NCI-H2081 treated with DMSO at 0.1 percent for 48 hours (cell line): ENCODE measurements around the gene S1PR3.

Source experiments
- DNase-seq: peaks from one replicate; lab custom pipeline; 2025; lab: John Stamatoyannopoulos, UW

S1PR3 gene

DNA sequence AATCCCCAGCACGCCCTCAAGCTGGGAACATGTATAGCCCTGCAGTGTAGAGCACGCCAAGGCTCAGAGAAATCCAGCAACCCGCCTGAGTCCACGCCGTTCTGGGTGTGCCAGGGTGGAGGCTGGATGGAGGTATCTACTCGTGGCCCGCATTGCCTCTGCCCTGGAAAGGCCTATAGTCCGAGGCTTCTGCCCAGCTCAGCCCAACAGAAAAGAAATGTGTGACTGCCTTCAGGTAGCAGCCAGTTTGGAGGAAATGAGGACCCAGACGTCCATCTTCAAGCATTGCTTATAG is 18.2 kb downstream of the S1PR3 start:
- DNase-seq, result no peak

DNA sequence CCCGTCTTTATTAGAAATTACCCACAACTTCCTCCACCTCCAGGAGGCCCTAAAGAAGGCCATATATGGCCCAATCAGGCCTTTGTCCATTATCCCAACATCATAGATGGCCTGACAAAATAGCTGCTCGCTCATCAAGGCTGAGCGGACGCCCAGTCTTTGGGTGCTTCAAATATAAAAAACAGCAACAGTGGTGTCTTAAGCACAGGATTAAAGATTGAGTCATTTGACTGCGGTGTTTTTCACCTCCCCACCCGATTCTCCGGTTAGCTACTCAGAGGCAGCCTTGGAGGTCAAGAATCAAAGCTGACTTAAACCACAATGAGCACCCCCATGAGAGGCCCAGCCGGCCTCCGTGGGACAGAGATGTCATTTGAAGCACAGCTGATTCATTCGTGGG is 18.8 kb downstream of the S1PR3 start:
- no peak for DNase-seq

DNA sequence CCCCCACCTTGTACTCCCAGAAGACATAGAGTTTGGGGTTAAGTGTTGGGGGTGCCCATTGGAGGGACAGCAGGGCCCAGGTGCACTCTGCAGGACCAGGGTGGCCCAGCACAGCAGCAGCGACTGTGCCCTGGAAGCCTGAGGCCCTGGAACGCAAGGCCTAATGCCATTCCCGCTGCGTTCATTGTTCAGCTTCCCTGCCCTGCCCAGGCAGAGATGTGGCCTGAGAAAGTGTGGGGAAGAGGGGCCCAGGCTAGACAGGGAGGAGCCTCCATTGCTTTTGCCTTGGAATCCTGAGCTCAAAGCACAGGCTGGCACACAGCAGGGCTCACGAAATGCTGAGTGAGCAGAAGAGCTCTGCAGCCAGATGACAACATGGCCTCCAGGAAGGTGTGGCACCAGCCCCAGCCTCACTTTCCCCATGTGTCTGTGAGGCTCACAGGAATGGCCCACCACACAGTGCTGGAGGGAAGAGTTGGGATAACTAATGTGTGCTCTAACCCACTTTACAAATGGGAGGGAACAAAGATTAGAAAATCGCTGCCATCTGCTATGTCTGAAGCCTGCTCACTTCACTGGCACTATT is 19.4 kb downstream of the S1PR3 start:
- DNase-seq, result no peak

DNA sequence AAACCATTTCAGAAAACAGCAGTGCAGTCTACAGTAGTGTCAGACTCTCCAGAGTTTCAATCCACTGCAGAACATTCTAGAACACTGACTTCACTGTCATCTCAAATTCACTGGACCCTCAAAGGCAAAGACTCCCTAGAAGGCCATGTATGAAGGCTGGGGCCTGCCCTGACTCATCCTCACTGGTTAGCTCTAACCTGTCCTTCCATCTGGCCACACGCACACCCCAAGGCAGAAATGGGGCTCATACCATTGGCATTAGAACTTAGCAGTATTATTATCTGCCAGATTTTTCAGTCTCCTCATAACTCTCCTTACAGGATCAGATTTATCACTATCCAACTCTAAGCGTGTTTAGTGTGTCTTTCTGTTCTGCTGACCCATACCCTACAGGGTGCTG is 20.4 kb downstream of the S1PR3 start:
- DNase-seq, result no peak

DNA sequence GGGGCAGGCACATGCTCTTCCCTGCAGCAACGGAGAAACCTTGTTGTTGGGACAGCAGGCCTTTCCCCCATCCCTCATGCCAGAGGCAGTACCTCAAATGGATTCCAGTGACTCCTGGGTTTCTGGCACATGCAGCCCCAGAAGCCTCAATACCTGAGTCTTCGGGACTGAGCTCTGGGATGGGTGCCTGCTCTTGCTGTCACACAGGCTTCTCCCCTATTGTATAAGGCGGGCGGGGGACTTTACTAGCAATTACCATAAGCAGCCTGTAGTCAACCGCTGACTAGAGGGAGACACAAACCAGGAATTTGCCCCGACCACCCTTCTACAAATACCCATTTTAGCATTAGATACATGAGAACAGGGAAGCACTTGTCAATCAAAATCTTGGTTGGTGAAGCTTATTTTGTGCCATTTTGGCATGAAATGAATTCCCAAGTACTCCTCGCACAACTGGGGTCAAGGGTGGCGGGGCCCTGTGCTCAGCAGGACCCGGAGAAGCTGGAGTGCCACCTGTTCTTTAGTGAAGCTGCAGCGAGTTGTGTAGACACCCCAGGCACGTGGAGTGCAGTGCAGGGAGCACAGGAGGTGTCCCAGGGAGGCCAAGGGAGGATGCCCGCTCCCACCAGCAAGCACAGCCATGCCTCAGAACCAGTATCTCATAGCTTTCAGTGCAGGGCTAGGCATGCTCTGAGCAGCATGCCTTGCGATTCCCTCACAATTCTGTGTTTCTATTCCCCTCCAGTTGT is 21.2 kb downstream of the S1PR3 start:
- DNase-seq, result no peak

DNA sequence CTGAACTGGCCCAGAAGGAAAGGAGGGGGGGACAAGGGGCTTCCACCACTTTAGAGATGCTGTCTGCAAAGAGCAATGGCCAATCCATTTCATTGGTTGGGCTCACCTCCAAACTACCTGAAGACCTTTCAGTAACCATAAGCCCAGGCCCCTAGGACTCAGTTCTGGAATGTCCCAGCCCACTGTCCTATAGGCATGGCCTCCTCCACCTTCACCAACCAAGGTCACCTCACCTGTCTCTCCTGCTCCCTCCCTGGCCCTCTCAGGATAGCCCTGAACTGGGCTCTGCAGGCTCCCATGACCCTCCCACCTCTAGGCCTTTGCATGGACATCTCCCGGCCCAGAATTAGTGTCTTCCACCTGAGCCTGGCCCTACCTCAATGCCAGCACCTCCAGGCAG is 22.4 kb downstream of the S1PR3 start:
- no peak for DNase-seq

DNA sequence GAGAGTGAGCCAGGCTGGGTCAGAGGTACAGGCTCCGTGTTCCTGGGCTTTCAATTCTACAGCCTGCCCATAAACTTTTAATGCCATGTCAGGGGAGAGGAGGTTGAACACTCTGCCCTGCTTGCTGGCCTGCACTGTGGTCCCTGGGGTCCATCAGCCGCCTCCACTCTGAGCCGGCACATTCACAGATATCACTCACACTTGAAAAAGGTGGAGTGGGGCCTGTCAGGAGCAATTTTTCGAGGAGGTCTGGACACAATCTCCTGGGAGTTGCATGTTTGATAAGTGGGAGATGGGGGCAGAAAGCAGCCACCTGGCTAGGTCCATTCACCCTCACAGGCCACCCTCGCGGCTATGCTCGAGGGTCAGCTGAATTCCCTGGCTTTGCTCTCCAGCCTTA is 22.9 kb downstream of the S1PR3 start:
- DNase-seq, result no peak

DNA sequence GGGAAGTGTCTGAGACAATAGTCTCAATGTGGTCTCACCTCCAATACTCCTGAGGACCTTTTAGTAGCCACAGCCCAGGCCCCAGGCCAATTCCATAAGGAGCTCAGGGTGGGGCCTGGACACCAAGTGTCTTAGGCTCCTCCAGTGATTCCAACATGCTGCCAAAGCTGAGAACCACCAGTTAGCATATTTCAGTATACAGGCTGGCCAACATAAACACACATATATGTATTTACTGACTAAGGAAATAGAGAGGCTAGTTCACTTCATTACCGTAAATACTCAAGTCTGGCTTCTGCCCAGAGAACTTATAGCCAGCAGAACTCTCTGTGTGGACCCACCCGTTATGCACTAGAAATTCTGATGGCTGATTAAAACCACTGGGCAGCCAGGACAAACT is 24.1 kb downstream of the S1PR3 start:
- no peak for DNase-seq

DNA sequence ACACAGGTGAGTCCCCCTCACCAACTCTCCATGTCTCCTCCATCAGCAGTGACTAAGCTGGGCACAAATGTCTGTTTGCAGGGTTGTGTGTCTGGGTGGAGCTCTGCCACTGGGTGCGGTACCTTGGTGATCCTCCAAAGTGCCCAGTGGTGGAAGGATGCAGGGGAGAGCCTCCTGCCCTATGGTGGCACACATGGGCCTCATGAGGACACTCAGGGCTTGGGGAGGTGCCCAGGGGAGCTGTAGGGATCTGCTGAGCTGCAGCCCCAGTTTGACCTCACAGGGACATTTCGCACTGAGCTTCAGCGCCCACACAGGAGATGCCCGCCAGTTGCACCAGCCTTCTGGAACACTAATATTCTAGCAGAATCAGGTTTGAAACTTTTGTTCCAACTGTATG is 29.5 kb downstream of the S1PR3 start:
- DNase-seq, result no peak

DNA sequence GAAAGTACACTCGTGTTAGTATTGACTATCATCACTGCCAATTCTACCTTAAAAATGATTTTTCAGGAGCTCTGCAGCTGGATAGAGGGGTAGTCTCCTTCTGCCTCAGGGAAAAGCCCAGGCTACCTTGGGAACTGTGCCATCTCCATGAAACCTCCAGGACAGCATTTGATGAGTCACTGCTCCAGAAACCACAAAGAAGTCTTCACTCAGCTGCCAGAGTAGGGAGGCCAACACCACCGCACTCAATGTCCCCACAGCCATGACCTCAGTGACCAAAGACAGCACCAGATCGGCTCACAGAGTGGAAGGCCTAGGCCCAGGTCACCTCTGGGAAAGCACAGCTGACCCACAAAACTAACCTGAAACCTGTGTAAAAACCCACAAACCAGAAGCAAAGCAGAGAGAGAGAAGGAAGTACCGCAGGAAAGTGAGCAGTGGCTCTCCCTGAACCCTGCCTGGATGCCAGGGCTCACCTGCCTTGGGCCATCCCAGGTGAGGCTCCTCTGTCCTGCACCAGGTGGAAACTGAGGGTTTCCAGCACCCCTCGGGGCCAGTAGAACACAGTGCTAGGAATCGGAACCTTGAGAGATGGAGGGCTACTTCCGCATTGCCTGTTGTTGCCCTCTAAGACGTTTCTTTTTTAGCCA is 30.0 kb downstream of the S1PR3 start:
- no peak for DNase-seq

DNA sequence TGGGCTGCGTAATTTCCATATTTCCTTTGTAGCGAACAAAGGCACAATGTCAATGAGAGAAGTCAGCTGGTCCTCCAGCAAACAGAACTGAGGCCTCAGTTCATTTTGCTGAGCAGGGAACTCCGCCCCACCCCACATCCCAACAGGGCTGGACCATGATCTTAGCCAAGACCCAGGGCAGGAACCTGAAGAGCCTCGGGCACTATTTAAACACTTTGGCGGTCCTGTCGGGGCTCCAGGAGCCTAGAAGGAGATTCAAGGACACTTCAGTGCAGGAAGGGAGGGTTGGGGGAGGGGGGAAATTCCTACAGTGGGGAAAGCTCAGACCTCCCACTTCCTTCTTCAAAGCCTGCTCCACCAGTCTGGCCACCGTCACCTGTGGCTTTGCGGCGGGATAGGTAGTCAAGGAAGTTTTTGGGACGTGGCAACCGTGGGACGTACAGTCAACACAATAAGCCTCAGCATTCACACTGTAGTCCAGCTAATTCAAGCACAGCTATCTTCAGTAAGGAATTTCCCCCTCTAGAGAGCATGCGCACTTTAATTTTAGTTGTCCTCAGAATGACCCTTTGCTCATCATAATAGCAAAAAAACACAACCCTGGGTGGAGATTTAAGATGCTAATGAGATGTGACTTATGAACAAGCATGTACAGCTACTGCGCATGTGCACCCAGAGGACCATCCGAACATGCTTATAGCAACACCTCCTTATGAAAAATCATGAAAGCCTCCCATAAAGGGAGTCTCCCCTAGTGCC is 30.9 kb downstream of the S1PR3 start:
- no peak for DNase-seq

DNA sequence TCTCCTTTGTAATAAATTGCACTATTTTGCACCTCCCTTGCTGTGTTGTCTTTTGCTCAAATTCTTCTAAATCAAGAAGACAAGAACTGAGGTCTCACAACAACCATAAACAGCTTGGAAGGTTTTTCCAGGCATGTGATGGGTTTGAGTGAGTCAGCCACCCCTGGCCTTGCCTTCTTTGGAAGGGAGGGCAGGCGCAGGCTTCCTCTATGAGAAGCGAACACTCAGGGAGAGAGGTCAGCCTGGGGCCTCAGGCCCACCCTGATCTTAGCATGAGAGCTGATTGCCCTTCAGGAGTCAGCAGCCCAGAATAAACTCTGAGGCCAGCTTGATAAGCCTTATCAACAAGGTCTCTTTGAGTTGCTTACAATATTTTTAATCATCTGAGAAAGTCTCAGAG is 31.6 kb downstream of the S1PR3 start:
- DNase-seq, result no peak

DNA sequence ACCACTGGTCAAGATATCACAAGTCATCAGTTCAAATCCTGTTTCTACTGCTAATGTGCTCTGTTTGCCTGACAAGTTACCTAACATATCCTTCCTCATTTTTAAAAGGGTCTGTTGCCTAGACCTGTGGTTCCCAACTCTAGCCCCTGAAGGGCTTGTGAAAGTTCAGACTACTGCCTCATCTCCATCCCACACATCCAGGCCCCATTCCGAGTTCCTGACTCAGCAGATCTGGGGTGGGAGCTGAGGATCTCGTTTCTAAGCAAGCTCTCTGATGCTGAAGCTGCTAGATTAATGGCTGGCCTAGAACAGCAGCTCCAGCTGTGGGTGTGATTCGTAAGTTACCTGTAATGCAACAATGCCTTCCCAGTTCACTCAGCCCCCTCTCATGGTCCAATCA is 32.5 kb downstream of the S1PR3 start:
- no peak for DNase-seq

DNA sequence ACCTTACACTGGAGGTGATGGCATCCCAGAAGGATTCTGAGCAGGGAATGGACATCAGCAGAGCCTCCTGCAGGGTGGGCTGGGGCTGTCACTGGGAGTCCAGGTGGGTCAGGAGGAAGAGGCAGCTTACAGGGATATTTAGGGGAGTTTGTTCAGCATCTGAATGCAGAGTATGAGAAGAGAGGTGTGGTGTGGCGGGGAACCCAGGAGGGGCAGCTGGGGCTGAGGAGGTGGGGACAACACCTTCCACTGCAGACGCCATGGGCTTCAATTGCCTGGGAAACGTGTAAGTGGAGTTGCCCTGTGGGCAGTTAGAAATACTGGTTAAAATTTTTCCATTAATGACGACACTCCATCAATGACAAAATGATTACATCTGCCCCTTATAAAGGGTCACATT is 33.5 kb downstream of the S1PR3 start:
- DNase-seq, result no peak

DNA sequence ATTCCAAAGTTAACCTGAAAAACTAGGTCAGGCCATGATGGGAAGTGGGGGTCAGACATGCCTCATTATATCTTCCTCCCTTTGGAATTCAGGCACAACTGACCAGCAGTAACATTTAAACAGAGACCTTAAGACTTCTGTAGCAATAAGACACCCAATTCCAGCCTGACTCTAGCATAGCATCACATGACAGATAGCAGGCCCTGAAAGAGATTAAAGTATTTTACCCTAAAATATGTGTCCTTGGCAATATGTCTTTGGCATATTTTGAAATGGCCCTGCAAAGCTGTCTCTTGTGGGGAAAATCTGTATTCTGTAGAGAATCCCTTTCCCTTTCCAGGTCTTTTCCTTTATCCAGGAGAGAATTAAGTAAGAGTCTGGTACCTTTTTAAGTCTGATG is 34.3 kb downstream of the S1PR3 start:
- DNase-seq, result no peak

DNA sequence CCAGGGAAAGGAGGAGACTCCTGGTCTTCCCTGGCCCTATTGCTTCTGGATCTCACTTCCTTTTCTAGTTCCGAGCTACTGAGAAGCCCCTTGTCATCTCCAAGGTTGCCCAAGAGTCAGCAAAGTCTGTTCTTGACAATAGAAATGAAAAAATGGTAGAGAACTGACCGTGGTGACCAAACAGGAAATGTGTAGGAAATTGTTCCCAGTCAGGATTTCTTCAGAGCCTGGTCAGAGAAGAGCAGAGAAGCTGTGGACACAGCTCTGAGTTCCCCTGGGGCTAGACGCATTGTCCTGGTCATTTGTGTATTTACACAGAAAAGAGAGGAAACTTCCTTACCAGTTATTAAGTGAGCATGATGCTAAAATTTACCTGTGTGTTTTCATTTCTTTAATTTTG is 35.6 kb downstream of the S1PR3 start:
- no peak for DNase-seq

DNA sequence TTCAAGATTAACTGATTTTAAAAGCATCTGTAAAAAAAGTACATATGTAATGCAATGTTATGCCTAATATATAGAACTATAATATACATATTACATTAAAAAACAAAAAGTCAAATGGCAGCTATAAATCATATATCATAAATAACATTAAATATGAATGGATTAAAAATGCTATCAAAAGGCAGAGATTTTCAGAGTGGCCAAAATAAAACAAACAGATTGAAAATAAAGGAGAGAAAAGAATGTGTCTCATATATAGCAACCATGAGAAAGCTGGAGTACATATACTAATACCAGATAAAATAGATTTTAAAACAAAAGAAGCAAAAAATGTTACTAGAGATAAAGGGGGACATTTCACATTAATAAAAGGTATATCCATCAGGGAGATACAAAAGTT is 38.5 kb downstream of the S1PR3 start:
- DNase-seq, result no peak

DNA sequence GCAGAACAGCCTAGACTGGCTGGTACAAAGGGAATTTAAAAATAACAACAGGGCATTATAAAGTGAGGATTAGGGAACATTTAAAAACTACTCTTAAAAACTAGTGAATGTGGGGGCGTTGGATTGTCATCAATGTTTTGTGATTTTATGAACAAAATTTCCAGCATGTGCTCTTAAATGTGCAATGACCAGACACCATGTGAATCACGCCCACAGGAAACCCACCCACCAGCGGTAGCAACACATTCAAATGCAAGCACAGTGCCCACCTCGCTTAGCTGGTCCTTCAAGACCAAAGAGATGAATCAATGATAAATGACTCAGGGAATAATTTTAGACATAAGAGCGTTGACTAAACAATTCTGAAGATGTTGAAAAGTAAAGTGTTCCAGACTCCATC is 40.9 kb downstream of the S1PR3 start:
- DNase-seq, result no peak

DNA sequence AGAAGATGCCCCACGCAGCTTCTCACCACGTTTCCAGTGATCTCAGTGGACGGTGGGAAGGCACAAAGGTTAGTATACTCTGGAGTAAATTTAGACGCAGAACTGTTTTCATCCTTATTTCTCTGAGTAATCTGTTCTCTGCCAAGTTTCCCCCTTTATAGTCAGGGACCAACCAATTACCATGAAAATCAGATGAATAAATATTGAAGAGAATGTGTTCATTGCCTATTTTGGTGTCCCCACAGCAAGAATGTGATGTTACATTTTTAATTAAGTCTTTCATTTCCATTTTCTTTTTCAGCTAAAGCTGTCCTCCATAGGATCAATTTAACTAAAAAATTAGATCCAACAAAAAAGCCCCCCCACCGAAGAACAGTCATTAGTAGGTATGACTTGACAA is 41.4 kb downstream of the S1PR3 start:
- no peak for DNase-seq

DNA sequence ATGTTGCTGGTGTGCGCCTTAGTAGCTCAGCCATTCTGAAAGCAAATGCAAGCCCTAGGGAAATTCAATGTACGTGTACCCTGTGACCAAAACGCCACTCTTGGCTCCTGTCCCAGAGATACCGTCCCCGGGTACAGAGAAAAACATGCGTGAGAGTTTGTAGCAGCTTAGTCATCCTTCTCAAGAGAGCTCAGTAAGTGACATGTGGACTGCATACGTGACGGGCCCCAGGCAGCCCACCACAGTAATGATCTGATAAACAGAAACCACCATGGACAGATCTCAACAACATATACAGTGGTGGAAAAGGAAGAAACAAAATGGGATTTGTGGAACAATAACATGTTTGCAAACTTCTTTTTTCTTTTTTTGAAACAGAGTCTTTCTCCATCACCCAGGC is 45.1 kb downstream of the S1PR3 start:
- no peak for DNase-seq

DNA sequence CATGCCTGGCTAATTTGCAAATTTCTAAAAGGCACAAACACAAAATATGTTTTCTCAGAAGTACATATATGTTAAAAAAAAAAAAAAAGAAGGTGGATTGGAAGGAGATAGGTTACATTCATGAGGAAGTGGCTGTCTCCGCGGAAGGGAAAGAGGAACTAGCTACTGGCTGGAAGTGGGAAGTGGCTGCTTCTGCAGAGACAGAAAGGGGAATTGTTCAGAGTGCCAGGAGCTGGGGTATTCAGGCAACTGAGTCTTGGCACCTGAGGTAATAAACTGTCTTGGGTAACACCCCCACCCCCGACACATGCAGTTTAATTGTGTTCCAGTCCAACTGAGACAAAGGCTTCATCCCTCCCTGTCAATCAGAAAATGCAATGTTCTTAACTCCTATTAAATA is 45.6 kb downstream of the S1PR3 start:
- DNase-seq, result no peak

DNA sequence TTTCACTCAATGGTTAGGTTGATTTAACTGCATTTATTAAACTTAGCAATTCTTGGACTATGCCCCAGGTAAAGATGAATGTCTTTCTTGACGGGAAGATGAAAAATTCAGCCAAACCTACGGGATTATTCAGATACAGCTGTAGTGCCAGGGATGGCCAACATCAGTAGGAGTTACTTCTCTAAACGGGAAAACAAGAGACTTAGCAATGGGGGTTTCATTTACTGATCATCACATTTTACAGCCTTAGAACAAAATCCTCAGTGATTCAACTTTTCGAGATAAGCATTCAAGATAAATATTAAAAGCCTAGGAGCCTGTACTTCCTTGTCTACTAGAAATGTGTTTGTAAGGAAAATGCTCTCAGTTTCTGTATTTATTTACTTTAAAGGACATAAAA is 46.1 kb downstream of the S1PR3 start:
- no peak for DNase-seq

DNA sequence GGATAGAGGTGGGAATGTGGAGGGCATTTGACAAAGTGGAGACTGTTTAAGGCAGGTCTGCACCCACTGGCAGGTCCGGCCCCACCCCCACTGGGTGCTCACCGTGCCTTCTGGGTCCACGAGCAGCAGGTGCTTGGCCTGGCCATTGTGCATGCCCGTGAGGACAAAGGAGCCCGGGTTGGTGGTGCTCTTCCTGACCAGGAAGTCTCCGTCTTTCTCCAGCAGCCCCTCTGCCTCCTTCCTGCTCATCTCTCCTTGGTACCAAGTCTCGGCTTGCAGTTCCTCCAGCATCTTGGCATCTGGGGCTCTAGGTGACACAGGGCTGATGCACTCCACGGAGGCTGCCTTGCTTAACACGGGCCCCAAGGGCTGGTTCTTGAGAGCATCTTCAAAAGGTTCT is 46.6 kb downstream of the S1PR3 start:
- DNase-seq, result no peak
